GM12873 (cell line): Measurements from ENCODE around the gene FGF14.

Source experiments
- CTCF ChIP-seq: IDR thresholded peaks from 2 replicates; pipeline ENCODE4 v1.5.1; 2012; ENCODE audit warnings: low read depth, mild to moderate bottlenecking, moderate library complexity, low read length, control low read depth; ENCODE audit not compliant: insufficient read depth; ENCODE audit errors: missing control alignments

FGF14 gene

GRCh38 chr13:102028868-102029267 lies 373.0 kb downstream of the FGF14 start:
- no peak for TF ChIP-seq CTCF

- no peak for TF ChIP-seq CTCF
Measured at GRCh38 chr13:102028206-102028605, 373.6 kb downstream of the FGF14 start.

DNA sequence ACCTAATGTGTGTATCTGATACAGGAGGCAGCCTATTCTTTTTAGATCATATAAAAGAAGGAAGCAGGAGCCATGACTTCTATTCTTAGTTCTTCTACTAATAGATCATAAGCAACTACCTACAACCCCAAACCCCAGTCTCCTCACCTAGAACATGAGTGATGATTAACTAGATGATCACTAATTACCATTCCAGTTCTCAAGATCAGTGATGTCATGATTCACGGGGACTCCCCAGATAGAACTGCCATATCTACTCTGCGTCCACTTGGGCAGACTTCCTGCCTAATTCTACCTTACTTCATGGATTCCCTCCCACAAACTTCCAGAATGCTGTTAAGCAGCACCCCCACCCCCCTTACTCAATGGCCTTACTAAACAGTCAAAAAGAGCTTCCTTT lies 380.1 kb downstream of the FGF14 start:
- no peak for TF ChIP-seq CTCF

DNA sequence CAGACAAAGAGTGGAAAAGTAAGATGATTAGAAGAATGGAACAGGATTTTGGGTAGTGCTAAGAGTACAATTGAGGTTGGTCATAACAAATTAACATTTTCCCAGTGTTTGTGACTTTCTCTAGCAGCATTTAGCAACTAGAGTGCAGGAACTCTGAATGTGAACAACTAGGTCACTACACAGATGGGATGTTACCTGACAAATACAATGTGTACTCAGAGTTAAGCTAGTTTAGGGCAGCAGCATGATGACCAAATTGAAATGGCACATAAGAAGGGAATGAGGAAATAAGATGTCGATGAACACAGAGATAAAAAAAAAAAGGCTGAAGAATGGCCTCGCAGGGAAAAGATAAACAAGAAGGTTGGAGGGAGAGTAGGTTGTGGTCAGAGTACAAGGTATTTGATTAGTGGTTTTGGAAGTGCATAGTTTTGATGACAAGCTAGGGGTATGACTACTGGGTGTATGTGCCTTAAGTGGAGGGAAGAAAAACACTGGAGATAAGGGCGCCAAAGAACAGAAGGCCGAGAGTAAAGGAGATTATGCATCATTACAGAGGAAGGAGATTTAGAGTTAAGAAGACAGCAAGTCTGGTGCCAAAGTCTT lies 381.1 kb downstream of the FGF14 start:
- TF ChIP-seq CTCF, result no peak

DNA sequence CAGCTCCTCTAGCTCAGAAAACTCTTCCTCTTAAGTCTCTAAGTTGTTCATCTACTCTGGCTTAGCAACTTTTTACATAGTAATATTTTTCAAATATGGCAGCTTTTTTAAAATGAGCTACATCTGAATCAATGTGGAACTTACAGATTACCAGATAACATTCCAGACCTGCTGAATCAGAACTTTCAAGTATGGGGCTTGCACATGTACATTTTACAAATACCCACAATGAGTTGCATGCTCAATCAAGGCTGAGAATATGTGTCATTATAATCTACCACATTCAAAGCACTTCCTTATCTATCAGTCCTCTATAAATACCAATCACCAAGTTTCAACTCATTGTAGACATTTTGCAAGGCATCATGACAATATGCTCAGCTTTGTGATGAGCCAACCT lies 383.1 kb downstream of the FGF14 start:
- TF ChIP-seq CTCF, result no peak

DNA sequence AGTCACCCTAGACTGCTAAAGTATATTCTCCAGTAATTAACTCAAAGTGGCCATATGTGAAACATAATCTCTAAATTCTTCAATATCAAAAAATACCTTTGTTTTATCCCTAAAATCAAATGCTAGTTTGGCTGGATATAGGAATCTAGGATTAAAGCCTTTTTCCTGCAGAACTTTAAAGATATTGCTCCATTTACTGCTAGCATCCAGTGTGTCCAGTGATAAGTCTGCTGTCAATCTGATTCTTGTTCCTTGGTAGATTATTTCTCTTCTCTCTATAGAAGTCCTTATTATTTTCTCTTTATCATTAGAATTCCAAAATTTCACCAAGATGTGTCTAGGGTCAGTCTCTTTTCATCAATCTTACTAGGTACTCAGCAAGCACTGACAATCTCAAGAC lies 384.6 kb downstream of the FGF14 start:
- no peak for TF ChIP-seq CTCF

- no peak for TF ChIP-seq CTCF
Measured at GRCh38 chr13:102012299-102013293, 389.3 kb downstream of the FGF14 start.
